GM18511 (cell line): ENCODE results near the gene CD72.
"Not testable (repeated sequence)": the region's sequence is repeated elsewhere in the genome, so short reads cannot be mapped to it uniquely, and the experiment has no call there.

ENCODE experiments used
- ATAC-seq: cut with Tn5 transposase; IDR thresholded peaks from one replicate; pipeline ENCODE4 v1.9.1; 2021; ENCODE audit warnings: mild to moderate bottlenecking, moderate library complexity; ENCODE audit not compliant: unreplicated experiment

Gene CD72

DNA sequence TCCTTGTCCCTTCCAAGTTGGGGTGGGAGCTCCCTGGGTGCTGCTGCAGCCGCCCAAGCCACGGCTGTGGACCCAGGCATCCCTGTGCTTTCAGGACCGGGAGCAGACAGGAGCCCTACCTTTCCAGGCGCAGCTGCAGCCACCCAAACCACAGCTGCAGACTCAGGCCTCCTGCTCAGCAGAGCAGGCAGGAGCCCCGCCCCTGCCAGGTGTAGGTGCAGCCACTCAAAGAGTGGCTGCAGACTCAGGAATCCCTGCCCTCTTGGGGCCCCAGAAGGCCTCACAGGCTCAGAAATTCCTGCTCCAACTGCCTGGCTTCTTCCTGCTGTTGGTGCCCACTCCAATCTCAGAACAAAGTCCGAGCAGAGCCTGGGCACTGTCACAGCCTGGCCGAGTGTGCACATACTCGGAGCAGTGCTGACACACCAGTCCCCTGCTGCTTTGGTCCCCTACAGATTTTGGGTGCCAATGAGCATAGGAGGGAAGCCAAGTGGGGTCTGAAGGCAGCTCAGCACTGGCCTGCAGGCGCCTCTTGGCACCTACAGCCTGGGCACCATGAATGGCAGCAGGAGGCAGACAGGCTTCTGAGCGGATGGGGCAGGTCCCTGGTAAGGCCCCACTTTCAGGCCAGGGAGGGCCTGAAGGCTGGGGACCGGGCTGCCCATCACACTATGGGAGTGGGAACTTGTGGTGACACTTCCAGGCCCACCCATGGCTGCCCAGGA is 19.2 kb downstream of the CD72 start:
- no peak for ATAC-seq

DNA sequence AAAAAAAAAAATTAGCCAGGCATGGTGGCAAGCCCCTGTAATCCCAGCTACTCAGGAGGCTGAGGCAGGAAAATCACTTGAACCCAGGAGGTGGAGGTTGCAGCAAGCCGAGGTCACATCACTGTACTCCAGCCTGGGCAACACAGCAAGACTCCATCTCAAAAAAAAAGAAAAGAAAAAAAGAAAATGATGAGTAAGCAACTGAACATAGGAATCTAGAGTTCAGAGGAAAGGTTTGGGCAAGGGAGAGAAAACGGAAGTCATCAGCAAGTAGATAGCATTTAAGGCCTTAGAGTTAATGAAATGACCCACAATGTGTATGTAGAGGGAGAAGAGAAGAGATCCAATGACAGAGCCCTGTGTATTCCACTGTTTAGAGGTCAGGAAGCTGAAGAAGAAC is 21.3 kb downstream of the CD72 start:
- ATAC-seq: not testable (repeated sequence)

DNA sequence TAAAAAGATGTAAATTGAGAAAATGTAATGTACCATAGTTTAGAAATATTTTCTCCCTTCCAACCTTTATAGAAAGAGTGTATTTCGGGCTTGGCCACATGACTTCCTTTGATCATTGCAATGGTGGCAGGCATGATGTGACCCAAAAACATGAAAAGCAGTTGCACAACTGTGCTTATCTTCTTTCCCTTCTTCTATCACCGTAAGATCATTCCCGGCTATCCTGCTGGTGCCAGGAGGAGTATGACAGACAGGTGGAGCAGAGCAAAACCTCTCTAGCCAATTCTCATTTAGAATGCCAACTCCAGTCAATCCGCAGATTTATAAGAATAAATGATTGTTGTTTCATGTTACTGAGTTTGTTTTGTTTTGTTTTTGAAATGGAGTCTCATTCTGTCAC is 23.7 kb downstream of the CD72 start:
- ATAC-seq: no peak

DNA sequence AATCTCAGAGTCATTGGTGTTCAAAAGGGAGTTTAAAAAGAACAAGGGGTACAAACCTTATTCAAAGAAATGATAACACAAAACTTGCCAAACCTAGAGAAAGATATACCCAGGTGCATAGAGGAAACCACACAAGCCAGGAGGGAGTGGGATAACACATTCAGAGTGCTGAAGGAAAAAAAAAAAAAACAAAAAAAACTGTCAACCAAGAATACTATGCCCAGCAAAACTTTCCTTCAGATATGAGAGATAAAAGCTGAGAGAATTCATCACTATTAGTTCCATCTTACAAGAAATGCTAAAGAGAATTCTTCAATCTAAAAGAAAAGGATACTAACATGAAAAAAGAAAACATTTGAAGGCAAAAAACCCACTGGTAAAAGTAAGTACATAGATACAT is 24.6 kb downstream of the CD72 start:
- no peak for ATAC-seq

DNA sequence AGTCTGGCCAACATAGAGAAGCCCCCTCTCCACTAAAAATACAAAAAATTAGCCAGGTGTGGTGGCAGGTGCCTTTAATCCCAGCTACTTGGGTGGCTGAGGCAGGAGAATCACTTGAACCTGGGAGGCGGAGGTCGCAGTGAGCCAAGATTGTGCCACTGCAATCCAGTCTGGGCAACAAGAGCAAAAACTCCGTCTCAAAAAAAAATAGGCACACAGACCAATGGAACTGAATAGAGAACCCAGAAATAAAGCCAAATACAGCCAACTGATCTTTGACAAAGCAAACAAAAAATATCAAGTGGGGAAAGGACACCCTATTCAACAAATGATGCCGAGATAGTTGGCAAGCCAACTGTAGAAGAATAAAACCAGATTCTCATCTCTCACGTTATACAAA is 29.7 kb downstream of the CD72 start:
- ATAC-seq: not testable (repeated sequence)

DNA sequence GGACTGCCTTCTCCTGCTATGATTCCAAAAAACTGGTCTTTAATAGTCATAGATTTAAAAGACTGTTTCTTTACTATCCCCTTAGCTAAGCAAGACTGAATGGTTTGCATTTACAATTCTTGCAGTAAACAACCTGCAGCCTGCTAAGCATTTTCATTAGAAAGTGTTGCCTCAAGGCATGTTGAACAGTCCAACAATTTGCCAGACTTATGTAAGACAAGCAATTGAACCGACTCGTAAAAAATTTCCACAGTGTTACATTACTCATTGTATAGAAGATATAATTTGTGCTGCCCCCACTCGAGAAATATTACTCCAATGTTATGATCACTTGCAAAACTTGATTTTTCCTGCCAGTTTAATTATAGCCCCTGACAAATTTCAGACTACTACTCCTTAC is 33.5 kb downstream of the CD72 start:
- ATAC-seq: not testable (repeated sequence)

DNA sequence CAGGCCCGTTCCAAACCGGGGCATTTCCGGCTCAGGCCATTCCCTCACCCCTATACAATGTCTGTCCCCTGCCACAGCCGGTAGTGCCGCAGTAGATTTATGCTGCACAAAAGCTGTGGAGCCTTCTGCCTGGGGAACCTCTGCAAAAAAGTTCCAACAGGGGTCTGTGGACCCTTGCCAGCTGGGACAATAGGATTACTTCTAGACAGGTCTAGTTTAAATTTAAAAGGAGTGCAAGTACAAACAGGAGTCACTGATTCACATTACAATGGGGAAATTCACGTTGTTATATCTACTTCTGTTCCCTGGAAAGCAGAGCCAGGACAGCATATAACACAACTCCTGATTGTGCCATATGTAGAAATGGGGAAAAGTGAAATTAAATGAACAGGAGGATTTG is 34.7 kb downstream of the CD72 start:
- ATAC-seq: not testable (repeated sequence)

DNA sequence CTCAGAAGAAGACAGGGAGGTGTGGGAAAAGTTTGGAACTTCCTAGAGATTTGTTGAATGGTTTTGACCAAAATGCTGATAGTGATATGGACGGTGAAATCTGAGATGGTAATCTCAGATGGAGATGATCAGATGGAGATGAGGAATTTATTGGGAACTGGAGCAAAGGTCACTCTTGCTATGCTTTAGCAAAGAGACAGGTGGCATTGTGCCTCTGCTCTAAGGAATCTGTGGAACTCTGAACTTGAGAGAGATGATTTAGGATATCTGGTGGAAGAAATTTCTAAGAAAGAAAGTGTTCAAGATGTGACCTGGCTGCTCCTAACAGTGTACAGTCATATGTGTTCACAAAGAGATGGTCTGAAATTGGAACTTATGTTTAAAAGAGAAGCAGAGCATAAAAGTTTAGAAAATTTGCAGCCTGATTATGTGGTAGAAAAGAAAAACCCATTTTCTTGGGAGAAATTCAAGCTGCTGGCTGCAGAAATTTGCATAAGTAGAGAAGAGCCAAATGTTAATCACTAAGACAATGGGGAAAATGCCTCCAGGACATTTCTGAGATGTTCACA is 38.5 kb downstream of the CD72 start:
- ATAC-seq: not testable (repeated sequence)

DNA sequence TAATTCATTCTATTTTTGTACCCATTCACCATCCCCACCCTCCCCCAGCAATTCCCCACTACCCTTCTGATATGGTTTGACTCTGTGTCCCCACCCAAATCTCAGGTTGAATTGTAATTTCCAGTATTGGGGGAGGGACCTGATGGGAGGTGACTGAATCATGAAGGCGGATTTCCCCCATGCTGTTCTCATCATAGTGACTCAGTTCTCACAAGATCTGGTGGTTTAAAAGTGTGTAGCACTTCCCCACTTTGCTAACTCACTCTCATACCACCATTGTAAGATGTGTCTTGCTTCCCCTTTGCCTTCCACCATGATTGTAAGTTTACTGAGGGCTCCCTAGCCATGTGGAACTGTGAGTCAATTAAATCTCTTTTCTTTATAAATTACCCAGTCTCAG is 39.1 kb downstream of the CD72 start:
- no peak for ATAC-seq

DNA sequence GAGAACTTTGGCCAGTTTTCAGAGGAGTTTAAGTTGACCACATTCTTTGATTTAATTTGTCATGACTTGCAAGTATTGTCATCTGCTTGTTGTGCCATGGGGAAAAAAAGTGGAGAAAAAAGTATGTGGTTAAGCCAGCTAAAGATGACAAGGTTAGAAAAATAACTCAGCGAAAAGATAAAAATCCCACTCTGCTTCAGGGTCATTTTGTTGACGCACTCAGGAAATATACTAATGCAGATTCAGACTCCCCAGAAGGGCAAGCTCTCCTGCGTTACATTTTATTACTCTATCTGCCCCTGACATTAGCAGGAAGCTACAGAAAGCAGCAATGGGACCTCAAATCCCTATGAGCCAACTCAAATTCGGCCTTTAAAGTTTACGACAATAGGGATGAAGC is 40.7 kb downstream of the CD72 start:
- ATAC-seq: no peak

DNA sequence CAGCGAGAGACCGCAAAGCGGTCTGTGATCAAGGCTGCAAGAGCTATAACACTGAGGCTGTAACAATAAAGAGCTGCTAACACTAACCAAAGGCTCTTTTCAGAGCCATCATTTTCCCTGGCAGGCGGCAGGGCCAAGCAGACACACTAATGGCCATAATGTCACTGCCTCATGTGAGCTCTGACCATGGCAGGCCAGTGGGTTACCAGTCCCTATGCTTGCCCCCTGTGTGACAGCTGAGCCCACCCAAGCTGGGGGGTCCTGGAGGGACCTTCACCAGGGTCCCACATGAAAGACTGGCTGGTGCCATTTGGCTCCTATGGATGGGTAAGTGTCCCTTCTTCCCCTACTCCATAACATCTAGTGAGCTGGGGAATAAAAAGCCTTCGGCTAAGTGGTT is 42.7 kb downstream of the CD72 start:
- ATAC-seq: no peak

DNA sequence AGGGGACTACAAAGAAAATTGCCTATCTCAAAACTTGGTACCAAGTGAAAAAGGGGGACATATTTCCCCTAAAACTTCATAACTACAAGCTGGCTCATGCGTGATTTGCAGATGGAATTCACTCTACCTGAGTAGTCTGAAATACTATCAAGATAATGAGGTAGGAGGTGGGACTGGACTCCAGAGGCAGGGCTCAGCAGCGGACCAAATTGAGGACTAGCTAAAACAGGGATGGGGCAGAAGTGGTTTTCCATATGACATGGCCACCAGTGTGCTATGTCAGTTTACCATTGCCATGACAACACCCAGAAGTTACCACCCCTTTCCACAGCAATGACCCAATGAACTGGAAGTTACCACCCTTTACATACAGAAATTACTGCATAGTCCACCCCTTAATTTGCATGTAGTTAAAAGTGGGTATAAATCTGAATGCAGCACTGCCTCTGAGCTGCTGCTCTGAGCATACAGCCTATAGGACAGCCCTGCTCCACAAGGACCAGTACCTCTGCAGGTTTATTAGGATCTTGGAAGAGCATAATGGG is 43.6 kb downstream of the CD72 start:
- no peak for ATAC-seq

DNA sequence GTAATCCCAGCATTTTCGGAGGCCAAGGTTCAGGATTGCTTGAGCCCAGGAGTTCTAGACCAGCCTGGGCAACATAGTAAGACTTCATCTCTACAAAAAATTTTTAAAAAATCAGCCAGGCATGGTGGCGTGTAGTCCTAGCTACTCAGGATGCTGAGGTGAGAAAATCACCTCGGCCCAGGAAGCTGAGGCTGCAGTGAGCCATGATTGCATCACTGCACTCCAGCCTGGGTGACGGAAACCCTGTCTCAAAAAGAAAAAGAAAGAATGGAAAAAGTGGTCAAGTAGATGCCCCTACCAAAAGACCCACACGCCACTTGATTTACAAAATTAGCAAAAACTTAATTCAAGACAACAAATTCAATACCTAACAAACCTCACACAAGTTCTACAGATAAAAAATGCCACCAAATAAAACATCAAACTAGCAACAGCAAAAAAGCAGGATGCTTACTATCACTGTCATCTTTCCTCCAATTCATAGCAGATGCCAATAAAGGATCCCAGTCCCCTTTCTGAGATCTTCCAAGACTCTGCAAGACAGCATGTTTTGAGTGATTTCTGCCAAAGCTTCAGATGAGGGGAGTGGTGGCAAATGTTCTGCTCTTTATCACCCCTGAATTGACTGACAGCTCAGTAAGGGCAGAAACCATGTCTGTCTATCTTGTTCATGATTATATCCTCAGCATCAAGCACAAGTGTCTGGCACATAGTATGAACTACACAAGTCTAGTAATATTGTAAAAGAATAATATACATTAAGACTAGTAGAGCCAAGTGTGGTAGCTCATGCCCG is 47.3 kb downstream of the CD72 start:
- ATAC-seq: no peak

DNA sequence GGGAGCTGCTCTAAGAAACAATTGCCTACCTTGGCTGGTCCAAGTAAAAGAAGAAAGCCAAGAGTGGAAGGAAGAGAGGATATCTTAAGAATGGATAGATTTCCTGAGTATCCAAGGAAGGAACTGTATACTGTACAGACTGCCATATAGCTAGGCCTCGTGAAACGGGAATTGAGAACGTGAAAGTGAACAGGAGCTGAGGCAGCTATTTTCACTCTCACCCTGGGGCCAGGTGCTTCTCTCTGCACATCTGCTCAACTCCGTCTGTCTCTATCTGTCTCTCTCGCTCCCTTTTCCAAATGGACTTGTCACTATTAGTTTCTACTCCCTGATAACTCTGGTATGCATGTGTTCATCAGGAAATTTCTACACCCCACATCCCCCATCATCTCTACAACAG is 49.0 kb downstream of the CD72 start:
- peak; percentile 62 for ATAC-seq

DNA sequence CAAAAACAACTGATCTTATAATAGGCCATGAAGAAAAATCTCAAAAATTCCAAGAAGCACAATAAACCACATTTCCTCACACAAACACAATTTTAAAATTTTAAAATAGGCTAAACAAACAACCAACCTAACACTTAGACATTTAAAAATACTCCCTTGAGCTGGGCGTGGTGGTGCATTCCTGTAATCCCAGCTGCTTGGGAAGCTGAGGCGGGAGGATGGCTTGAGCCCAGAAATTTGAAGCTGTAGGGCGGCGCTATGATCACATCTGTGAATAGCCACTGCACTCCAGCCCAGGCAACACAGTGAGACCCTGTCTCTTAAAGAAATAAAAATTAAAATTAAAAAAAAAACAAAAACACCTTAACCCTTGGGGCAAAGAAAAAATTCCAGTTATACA is 50.0 kb downstream of the CD72 start:
- ATAC-seq: no peak

DNA sequence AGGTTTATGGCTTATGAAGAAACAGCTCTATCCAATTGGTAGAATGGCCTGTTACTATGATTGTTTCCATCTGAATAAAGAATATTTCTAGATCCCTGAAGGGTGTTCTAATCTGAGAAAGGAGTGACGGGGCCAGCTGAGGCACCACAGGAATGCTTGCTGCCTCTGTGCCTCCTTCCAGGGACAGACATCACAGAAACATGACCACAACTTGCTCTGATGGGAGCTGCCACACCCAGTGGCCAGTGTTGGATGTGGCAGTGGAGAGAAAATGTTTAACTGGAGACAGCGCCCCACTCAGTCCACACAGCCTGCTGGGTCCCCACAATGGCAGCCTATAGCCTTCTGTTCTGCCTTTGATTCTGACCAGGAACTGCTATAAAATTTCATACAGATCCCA is 51.8 kb downstream of the CD72 start:
- no peak for ATAC-seq

DNA sequence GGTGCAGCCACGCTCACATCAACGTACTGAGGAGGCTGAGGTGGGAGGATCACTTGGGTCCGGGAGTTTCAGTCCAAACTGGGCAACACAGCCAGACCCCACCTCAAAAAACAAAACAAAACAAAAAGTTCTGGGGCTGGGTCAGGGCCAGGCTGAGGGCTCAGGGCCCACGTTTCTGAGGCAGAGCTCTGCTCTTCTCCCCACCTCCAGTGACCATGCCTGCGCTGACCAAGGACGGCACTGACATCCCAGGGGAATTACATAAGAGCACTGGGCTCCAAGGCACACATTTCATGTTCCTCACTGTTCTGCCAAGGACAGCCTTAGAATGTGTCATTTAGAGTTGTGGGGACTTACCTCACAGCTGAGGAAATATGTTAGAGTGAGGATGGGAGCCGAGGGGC is 53.6 kb downstream of the CD72 start:
- no peak for ATAC-seq

DNA sequence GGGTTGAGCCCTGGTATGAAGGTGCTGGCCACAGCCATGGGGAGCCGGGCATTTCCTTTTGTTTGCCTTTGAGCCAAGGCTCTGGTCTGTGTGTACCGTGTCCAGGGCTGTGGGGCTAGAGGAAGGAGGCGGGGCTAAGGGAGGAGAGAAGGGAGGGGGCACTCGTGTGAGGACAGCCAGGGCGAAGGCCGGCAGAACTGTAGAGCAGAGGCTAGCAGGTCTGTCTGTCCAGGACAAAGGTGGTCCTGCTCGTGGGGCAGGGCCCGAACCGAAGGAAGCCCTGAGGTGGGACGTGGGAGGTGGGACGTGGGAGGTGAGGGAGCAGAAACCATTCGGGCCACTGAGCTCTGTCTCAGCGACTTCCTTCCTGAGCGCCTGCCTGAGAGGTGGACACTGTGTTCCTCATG is 54.4 kb downstream of the CD72 start:
- no peak for ATAC-seq

DNA sequence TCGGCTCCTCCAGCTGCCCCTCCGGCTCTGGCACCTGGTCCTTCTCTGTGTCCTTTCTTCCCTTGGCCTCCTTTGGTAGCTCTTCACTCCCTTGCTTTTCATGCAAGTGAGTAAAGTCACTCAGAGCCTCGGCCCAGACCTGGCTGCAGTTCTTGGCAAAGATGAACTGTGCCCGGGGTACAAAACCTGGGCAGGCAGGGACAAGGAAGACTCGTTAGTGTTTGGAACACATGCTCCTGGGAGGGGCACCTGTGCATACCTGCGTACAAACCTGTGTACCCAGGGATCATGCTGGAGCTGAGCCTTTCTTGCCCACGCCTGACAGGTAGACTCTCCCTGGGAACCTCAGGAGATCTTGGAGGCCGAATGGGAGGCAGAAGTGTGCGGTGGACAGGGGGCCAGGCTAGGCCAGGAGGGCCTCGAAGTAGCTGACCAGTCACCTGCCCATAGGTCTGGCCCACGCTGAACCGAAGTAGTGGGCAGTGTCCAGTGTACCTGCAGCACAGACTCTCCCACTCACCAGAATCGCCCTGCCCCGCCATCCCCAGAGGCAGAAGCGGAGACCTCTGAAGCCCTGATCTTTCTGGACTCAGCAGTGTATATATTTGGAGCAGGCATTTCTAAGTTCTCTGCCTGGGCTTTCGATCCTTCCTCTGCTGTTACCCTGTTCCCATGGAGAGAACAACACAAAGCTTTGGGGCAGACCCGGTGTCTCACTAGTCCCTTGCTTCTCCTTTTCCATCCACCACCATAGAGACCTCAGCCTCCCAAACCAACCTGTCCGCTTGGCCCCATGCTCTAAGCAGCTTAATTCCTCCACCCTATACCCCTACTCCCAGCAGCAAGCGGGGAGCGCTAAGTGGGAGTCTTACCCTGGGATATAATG is 55.1 kb downstream of the CD72 start:
- ATAC-seq: no peak

DNA sequence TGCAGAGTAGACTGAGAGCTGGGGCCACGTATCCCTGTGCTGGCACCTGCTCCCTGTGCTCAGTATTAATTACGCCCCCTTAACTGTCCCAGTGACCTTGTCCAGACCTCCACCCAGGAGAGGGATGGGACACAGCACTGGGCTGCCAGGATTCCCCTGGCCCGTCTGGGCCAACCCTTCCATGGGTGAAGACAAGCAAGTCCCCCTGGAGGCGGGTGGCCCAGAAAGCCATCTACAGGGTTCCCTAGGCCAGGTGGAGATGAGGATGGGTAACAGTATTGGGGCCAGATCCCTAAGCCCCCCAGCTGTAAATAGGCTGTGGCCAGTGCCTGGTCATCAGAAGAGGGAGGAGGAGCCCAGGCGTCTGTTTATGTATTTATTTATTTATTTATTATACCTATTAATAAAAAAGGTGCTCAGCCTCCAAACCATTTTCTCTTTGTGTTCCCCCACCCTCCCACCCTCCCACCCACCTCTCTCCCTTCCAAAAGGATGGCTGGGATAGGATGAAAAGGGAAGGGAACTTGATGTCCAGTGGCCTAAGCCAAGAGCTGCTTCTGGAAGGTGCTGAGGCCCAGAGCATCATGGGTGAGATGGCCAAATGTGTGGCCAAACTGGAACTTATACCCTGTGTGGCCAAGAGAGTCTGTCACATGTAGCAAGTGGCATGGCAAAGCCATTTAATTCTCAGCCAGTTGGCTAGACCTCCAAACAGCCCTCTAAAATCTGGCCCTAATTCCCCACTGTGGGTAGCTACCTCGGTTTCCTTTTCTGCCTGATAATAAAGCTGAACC is 56.5 kb downstream of the CD72 start:
- ATAC-seq: no peak
